GM12878 (cell line): ENCODE data around the gene KRT79. TPM values are rescaled to one million over a fixed set of nuclear protein-coding genes. Genes with fewer than 3 reads are reported as not detected.

Source experiments
- ATAC-seq: fragments of 200-7000 bp; cut with Tn5 transposase; 3 replicates; pipeline ENCODE4 v1.9.1; 2020; ENCODE audit warnings: mild to moderate bottlenecking, moderate library complexity
- BruUV-seq: library from RNA; stranded (reverse); fragments of 400-500 nt; replicated peaks from 2 replicates; lab custom pipeline; 2021; lab: Mats Ljungman, UMichigan
- CTCF ChIA-PET: fragments of 300-600 bp; sonication (Branson Sonifier 250); formaldehyde crosslinking; extraction: SDS; loops from one replicate; lab custom pipeline; 2021; ENCODE audit warnings: inconsistent platforms; lab: Yijun Ruan, JAX
- POLR2A ChIA-PET: fragments of 350-600 bp; formaldehyde crosslinking; extraction: SDS; loops from one replicate; lab custom pipeline; 2021; ENCODE audit warnings: inconsistent platforms; lab: Charles Lee
- RAD21 ChIA-PET: fragments of 300-600 bp; sonication (Branson Sonifier 250); formaldehyde crosslinking; loops from one replicate; lab custom pipeline; 2023; ENCODE audit warnings: antibody characterized with exemption; ENCODE audit not compliant: unreplicated experiment; lab: Charles Lee
- SMC1A ChIA-PET: fragments of 300-600 bp; sonication (Branson Sonifier 250); formaldehyde crosslinking; loops from one replicate; lab custom pipeline; 2023; ENCODE audit not compliant: unreplicated experiment, uncharacterized antibody; lab: Charles Lee
- DNase-seq: peaks from one replicate; pipeline ENCODE4 v3.0.0-alpha.2; 2011; ENCODE audit warnings: low read depth, low spot score
- FAIRE-seq: peaks from 3 replicates; lab custom pipeline; 2011; peaks lifted over from hg19 to GRCh38; lab: Jason Lieb, UNC
- H2AFZ ChIP-seq: 2 replicates; pipeline ENCODE4 v1.6.0; 2011; ENCODE audit warnings: low read depth, low read length, control low read depth; ENCODE audit not compliant: control insufficient read depth
- H3K27ac ChIP-seq: 2 replicates; pipeline ENCODE4 v1.5.1; 2011; ENCODE audit warnings: control low read depth; ENCODE audit not compliant: control insufficient read depth, insufficient read depth
- H3K27me3 ChIP-seq, 2 experiments: replicated peaks in 1 of 2; 2 replicates each; pipeline versions ENCODE4 v1.6.0 to v1.6.1; 2011; ENCODE audit warnings: low read length in 1 of 2; ENCODE audit not compliant: control insufficient read depth in 2 of 2, insufficient read depth in 2 of 2
- H3K36me3 ChIP-seq, 2 experiments: 2 replicates each; pipeline ENCODE4 v1.5.1; 2011; ENCODE audit warnings: low read length in 1 of 2; ENCODE audit not compliant: control insufficient read depth in 2 of 2, insufficient read depth in 2 of 2
- H3K4me1 ChIP-seq: 2 replicates; pipeline ENCODE4 v1.6.1; 2011; ENCODE audit warnings: mild to moderate bottlenecking, low read length, moderate library complexity, mixed read lengths; ENCODE audit not compliant: control insufficient read depth, insufficient read depth
- H3K4me2 ChIP-seq: 2 replicates; pipeline ENCODE4 v1.6.0; 2011; ENCODE audit warnings: control low read depth; ENCODE audit not compliant: control insufficient read depth, insufficient read depth
- H3K4me3 ChIP-seq: fragments of 200-600 bp; sonication (generic); 2 replicates; pipeline ENCODE4 v1.5.1; 2016
- H3K79me2 ChIP-seq: 2 replicates; pipeline ENCODE4 v1.6.0; 2011; ENCODE audit warnings: low read length; ENCODE audit not compliant: control insufficient read depth, insufficient read depth
- H3K9ac ChIP-seq: 2 replicates; pipeline ENCODE4 v1.8.0; 2011; ENCODE audit warnings: low read length, control low read depth, mixed read lengths; ENCODE audit not compliant: control insufficient read depth, insufficient read depth
- H3K9me3 ChIP-seq: replicated peaks from 3 replicates; pipeline ENCODE4 v1.5.1; 2011; ENCODE audit warnings: mild to moderate bottlenecking, low read length; ENCODE audit not compliant: control insufficient read depth, insufficient read depth
- H4K20me1 ChIP-seq: 2 replicates; pipeline ENCODE4 v1.6.0; 2011; ENCODE audit not compliant: control insufficient read depth, insufficient read depth
- CHD2 ChIP-seq: IDR thresholded peaks from 2 replicates; pipeline ENCODE4 v1.6.1; 2011; ENCODE audit warnings: low read depth, low read length, improper control_type of control experiment, borderline replicate concordance
- IRF3 ChIP-seq: fragments of 450-650 bp; IDR thresholded peaks from 2 replicates; pipeline ENCODE4 v1.6.1; 2014; ENCODE audit warnings: mild to moderate bottlenecking
- KDM1A ChIP-seq: fragments of 200-600 bp; sonication (generic); IDR thresholded peaks from 2 replicates; pipeline ENCODE4 v1.6.1; 2016; ENCODE audit warnings: borderline replicate concordance
- MTA3 ChIP-seq: IDR thresholded peaks from 2 replicates; pipeline ENCODE4 v1.6.1; 2012; ENCODE audit warnings: low read length, inconsistent platforms, borderline replicate concordance
- SMAD1 ChIP-seq: fragments of 450-650 bp; IDR thresholded peaks from 2 replicates; pipeline ENCODE4 v1.6.1; 2018; ENCODE audit warnings: mild to moderate bottlenecking, low read depth; ENCODE audit not compliant: partially characterized antibody
- ZNF207 ChIP-seq: fragments of 450-650 bp; IDR thresholded peaks from 2 replicates; pipeline ENCODE4 v1.6.1; 2014; ENCODE audit warnings: antibody characterized with exemption, mild to moderate bottlenecking, borderline replicate concordance
- WGBS: methylation state at CpG from one replicate; pipeline ENCODE4 v1.1.6; 2016; ENCODE audit warnings: low lambda C conversion rate; ENCODE audit not compliant: insufficient replicate concordance, insufficient coverage; ENCODE audit errors: missing lambda C conversion rate; 5-methylcytosine and 5-hydroxymethylcytosine counted together
- in situ Hi-C: fragments of 300-500 bp; cut with MboI; formaldehyde crosslinking; loops from 9 replicates; pipeline ENCODE4 v1.14.3; 2018; ENCODE audit warnings: mixed read lengths
- intact Hi-C: fragments of 100-400 bp; cut with micrococcal nuclease; formaldehyde crosslinking; loops from one replicate; pipeline ENCODE4 v1.14.2; 2022; ENCODE audit not compliant: unreplicated experiment
- polyA plus RNA-seq, 11 experiments: library from polyadenylated mRNA; depleted of rRNA in 4 of 11; unstranded in 6 of 11; stranded (reverse) in 5 of 11; fragments of >200 nt; fragmentation: Nextera tagmentation in 4 of 11; fragmentation: Illumina TruSeq in 1 of 11; extraction: Ambion mirVana in 4 of 11; extraction: Trizol in 1 of 11; gene quantifications; 1 replicate in 1 of 11; 2 replicates in 10 of 11; pipeline versions ENCODE4 v1.2.1 to v1.2.3, GENCODE V29; 2011 to 2016; ENCODE audit warnings: inconsistent platforms in 2 of 11, missing spikeins in 2 of 11, low read depth in 1 of 11
- total RNA-seq, 4 experiments: library from RNA; depleted of rRNA in 3 of 4; stranded (reverse); fragments of >200 nt in 3 of 4; fragmentation: Illumina TruSeq in 1 of 4; extraction: Trizol in 1 of 4; gene quantifications; 2 replicates each; pipeline versions ENCODE4 v1.2.1 to v1.2.3, GENCODE V29; 2013 to 2021
- TF ChIP-seq, protein P1 (sequence below): fragments of 450-650 bp; formaldehyde crosslinking; IDR thresholded peaks from 2 replicates; pipeline ENCODE4 v1.5.0; 2022; ENCODE audit warnings: mild to moderate bottlenecking, missing genetic modification characterization

The KRT79 gene
- total and polyA plus RNA-seq, 10 of the 15 experiments (the other 5 are each of a cell fraction or from before 2014, with no cell fraction given), result 0.03 to 0.09 (median 0.07) TPM; not detected in 7

DNA sequence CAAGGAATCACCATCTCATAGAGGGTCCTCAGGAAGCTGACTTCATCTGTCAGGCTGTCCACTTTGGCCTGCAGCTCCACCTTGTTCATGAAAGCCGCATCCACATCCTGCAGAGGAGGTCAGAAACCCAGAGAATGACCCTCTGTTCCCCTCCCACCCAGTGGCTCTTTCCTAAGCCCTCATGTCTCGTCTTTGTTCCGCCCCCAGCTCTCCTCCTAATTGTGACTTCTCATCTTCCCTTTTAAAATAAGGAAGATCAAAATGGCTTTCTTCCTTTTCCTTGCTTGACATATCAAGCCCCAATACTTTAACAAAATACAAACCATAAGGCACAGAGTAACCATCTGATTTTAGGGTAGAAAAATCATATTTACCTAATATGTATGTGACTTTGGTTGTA lies 61.3 kb downstream of the KRT79 start:
- peaks cover 0 to 3% of the 10 kb centered on the region in 2 experiments; a peak in 3 of 4 replicates for H3K27me3 ChIP-seq
- no peak overlapping the region for H3K4me3 ChIP-seq
- no peak for DNase-seq
- POLR2A ChIA-PET, result no interaction called here
- H3K9me3 ChIP-seq, result no peaks in the 10 kb centered on the region
- no peaks in the 10 kb centered on the region for H3K4me1 ChIP-seq
- WGBS, result 14% methylated on average over 3 of the region's 3 CpGs
- no peaks in the 10 kb centered on the region for H4K20me1 ChIP-seq
- no peak for ATAC-seq
- FAIRE-seq, result no peak
- H3K4me2 ChIP-seq, result no peak overlapping the region
- in situ Hi-C loops, result no loop called here
- TF ChIP-seq, protein P1, sequence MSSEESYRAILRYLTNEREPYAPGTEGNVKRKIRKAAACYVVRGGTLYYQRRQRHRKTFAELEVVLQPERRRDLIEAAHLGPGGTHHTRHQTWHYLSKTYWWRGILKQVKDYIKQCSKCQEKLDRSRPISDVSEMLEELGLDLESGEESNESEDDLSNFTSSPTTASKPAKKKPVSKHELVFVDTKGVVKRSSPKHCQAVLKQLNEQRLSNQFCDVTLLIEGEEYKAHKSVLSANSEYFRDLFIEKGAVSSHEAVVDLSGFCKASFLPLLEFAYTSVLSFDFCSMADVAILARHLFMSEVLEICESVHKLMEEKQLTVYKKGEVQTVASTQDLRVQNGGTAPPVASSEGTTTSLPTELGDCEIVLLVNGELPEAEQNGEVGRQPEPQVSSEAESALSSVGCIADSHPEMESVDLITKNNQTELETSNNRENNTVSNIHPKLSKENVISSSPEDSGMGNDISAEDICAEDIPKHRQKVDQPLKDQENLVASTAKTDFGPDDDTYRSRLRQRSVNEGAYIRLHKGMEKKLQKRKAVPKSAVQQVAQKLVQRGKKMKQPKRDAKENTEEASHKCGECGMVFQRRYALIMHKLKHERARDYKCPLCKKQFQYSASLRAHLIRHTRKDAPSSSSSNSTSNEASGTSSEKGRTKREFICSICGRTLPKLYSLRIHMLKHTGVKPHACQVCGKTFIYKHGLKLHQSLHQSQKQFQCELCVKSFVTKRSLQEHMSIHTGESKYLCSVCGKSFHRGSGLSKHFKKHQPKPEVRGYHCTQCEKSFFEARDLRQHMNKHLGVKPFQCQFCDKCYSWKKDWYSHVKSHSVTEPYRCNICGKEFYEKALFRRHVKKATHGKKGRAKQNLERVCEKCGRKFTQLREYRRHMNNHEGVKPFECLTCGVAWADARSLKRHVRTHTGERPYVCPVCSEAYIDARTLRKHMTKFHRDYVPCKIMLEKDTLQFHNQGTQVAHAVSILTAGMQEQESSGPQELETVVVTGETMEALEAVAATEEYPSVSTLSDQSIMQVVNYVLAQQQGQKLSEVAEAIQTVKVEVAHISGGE, result no peak
- no peak for TF ChIP-seq ZNF207
- no peak for TF ChIP-seq IRF3
- no peak for TF ChIP-seq CHD2
- TF ChIP-seq SMAD1, result no peak
- no peak for TF ChIP-seq MTA3
- TF ChIP-seq KDM1A, result no peak
- TF ChIP-seq, all 136 proteins: peak for 0
- SMC1A ChIA-PET, result interaction anchor here (1.3 kb wide), 1 partner anchor 267 kb away, joined by 3 read pairs; no protein-coding TSS in a partner anchor
- RAD21 ChIA-PET, result no interaction called here
- intact Hi-C loops, result no loop called here
- Histone ChIP-seq H2AFZ (no peak overlapping the region), H3K9ac (no peak overlapping the region), H3K36me3 (no peaks in the 10 kb centered on the region), H3K79me2 (no peaks in the 10 kb centered on the region), H3K27ac (no peak overlapping the region)
- CTCF ChIA-PET, result interaction anchor here (1.2 to 1.6 kb wide), 3 partner anchors 9 to 107 kb away, joined by 3 to 5 read pairs (median 3); no protein-coding TSS in a partner anchor
- no TSS peak for BruUV-seq
